Mesenchymal stem cell (in vitro differentiated cells and primary cell): ENCODE data around the gene LRP6.

ENCODE experiments used
- DNase-seq: peaks from one replicate; pipeline ENCODE4 v3.0.0-alpha.2; 2013
- H2AFZ ChIP-seq: one replicate; pipeline ENCODE4 v1.6.1; 2013; ENCODE audit warnings: low read depth, mild to moderate bottlenecking, control low read depth, inconsistent platforms, low read length, moderate library complexity
- H2AK5ac ChIP-seq: 2 replicates; pipeline ENCODE4 v1.6.1; 2013; ENCODE audit warnings: low read length, moderate library complexity, mild to moderate bottlenecking, inconsistent platforms; ENCODE audit not compliant: severe bottlenecking
- H2BK120ac ChIP-seq: one replicate; pipeline ENCODE4 v1.6.1; 2013; ENCODE audit warnings: low read depth, mild to moderate bottlenecking, inconsistent platforms, low read length, moderate library complexity
- H2BK12ac ChIP-seq, 2 experiments: one replicate each; pipeline ENCODE4 v1.6.1; 2013; ENCODE audit warnings: inconsistent platforms in 2 of 2, low read length in 2 of 2, mild to moderate bottlenecking in 2 of 2, moderate library complexity in 2 of 2, control low read depth in 1 of 2
- H2BK15ac ChIP-seq: one replicate; pipeline ENCODE4 v1.6.1; 2013; ENCODE audit warnings: mild to moderate bottlenecking, low read depth, inconsistent platforms; ENCODE audit not compliant: poor library complexity, severe bottlenecking
- H2BK5ac ChIP-seq: 2 replicates; pipeline ENCODE4 v1.6.1; 2013; ENCODE audit warnings: low read depth, mild to moderate bottlenecking, low read length, control low read depth, inconsistent platforms; ENCODE audit not compliant: poor library complexity, severe bottlenecking
- H3K14ac ChIP-seq, 2 experiments: one replicate each; pipeline ENCODE4 v1.6.1; 2013; ENCODE audit warnings: inconsistent platforms in 2 of 2, low read length in 2 of 2, control low read depth in 1 of 2, mild to moderate bottlenecking in 1 of 2, moderate library complexity in 1 of 2
- H3K18ac ChIP-seq, 2 experiments: one replicate each; pipeline ENCODE4 v1.6.1; 2013; ENCODE audit warnings: inconsistent platforms in 2 of 2, low read length in 2 of 2, control low read depth in 1 of 2, low read depth in 1 of 2, mild to moderate bottlenecking in 1 of 2
- H3K23ac ChIP-seq, 2 experiments: one replicate each; pipeline ENCODE4 v1.6.1; 2013; ENCODE audit warnings: inconsistent platforms in 2 of 2, low read length in 2 of 2, mild to moderate bottlenecking in 2 of 2, moderate library complexity in 2 of 2, control low read depth in 1 of 2
- H3K27ac ChIP-seq: 2 replicates; pipeline ENCODE4 v1.5.1; 2013; ENCODE audit warnings: mild to moderate bottlenecking, moderate library complexity, low read length, control low read depth, inconsistent platforms; ENCODE audit not compliant: poor library complexity, severe bottlenecking
- H3K27me3 ChIP-seq, 2 experiments: 2 replicates each; pipeline versions ENCODE4 v1.6.1 to v1.7.0; 2013; ENCODE audit warnings: low read length in 2 of 2, mild to moderate bottlenecking in 2 of 2, moderate library complexity in 2 of 2, control low read depth in 1 of 2, inconsistent platforms in 1 of 2; ENCODE audit not compliant: control insufficient read depth in 1 of 2, insufficient read depth in 1 of 2
- H3K36me3 ChIP-seq, 2 experiments: 2 replicates each; pipeline versions ENCODE4 v1.6.1 to v1.7.0; 2013; ENCODE audit warnings: low read length in 2 of 2, control low read depth in 1 of 2, inconsistent platforms in 1 of 2, low read depth in 1 of 2, mild to moderate bottlenecking in 1 of 2; ENCODE audit not compliant: insufficient read depth in 2 of 2, control insufficient read depth in 1 of 2
- H3K4ac ChIP-seq, 2 experiments: one replicate each; pipeline ENCODE4 v1.6.1; 2013; ENCODE audit warnings: inconsistent platforms in 2 of 2, low read length in 2 of 2, mild to moderate bottlenecking in 2 of 2, moderate library complexity in 2 of 2, control low read depth in 1 of 2, low read depth in 1 of 2
- H3K4me1 ChIP-seq: 2 replicates; pipeline ENCODE4 v1.6.1; 2013; ENCODE audit warnings: low read depth, low read length, control low read depth; ENCODE audit not compliant: control insufficient read depth, insufficient read depth
- H3K4me2 ChIP-seq: 2 replicates; pipeline ENCODE4 v1.6.1; 2013; ENCODE audit warnings: low read length, mild to moderate bottlenecking, inconsistent platforms; ENCODE audit not compliant: poor library complexity, severe bottlenecking
- H3K4me3 ChIP-seq, 2 experiments: 2 replicates each; pipeline versions ENCODE4 v1.5.1 to v1.7.0; 2013; ENCODE audit warnings: low read length in 2 of 2, mild to moderate bottlenecking in 2 of 2, control low read depth in 1 of 2, low read depth in 1 of 2; ENCODE audit not compliant: insufficient read depth in 1 of 2
- H3K79me1 ChIP-seq: replicated peaks from 2 replicates; pipeline ENCODE4 v1.6.1; 2013; ENCODE audit warnings: mild to moderate bottlenecking, control low read depth, low read length, inconsistent platforms; ENCODE audit not compliant: poor library complexity, severe bottlenecking
- H3K9ac ChIP-seq: 2 replicates; pipeline ENCODE4 v1.7.0; 2013; ENCODE audit warnings: mild to moderate bottlenecking, low read length, moderate library complexity
- H3K9me3 ChIP-seq: 2 replicates; pipeline ENCODE4 v1.7.0; 2013; ENCODE audit warnings: mild to moderate bottlenecking, low read length; ENCODE audit not compliant: control insufficient read depth
- H4K8ac ChIP-seq: one replicate; pipeline ENCODE4 v1.6.1; 2013; ENCODE audit warnings: inconsistent platforms, mild to moderate bottlenecking, low read length, moderate library complexity
- H4K91ac ChIP-seq: one replicate; pipeline ENCODE4 v1.6.1; 2013; ENCODE audit warnings: mild to moderate bottlenecking, low read length, inconsistent platforms
- WGBS: methylation state at CpG from one replicate; pipeline ENCODE4 v1.1.7; 2013; ENCODE audit warnings: mixed read lengths; 5-methylcytosine and 5-hydroxymethylcytosine counted together

LRP6 gene

GRCh38 chr12:12195516-12195915, 71.3 kb downstream of the LRP6 start:
- H3K23ac ChIP-seq: no peak overlapping the region
- H3K4me1 ChIP-seq: no peaks in the 10 kb centered on the region
- no peak for DNase-seq
- H3K36me3 ChIP-seq: peaks cover 4 to 12% of the 10 kb centered on the region in 2 experiments
- peaks cover 8% of the 10 kb centered on the region for H3K79me1 ChIP-seq
- no peak overlapping the region for H3K4me2 ChIP-seq
- H2BK5ac ChIP-seq: no peak overlapping the region
- no peak overlapping the region for H2BK15ac ChIP-seq
- H4K91ac ChIP-seq: no peak overlapping the region
- no peak overlapping the region for H3K4ac ChIP-seq
- no peak overlapping the region for H2BK12ac ChIP-seq
- no peaks in the 10 kb centered on the region for H3K27me3 ChIP-seq
- no CpG with 5 or more reads among the region's 1 CpG for WGBS
- H3K4me3 ChIP-seq: no peak overlapping the region
- no peak overlapping the region for H2BK120ac ChIP-seq
- H3K14ac ChIP-seq: no peak overlapping the region
- no peak overlapping the region for H2AFZ ChIP-seq
- H3K9ac ChIP-seq: no peak overlapping the region
- H2AK5ac ChIP-seq: no peak overlapping the region
- no peak overlapping the region for H4K8ac ChIP-seq
- H3K9me3 ChIP-seq: peaks cover 17% of the 10 kb centered on the region
- H3K18ac ChIP-seq: no peak overlapping the region
- no peak overlapping the region for H3K27ac ChIP-seq

DNA sequence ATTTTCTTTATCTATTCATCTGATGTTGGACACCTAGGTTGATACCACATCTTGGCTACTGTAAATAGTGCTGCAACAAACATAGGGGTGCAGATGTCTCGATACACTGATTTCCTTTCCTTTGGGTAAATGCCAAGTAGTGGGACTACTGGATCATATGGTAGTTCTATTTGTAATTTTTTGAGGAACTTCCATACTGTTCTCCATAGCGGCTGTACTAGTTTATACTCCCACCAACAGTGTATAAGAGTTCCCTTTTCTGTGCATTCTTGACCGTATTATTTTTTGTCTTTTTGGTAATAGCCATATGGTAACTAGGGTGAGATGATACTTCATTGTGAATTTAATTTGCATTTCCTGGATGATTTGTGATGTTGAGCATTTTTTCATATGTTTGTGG, 71.8 kb downstream of the LRP6 start:
- Histone ChIP-seq H3K14ac (no peak overlapping the region), H3K23ac (no peak overlapping the region), H3K18ac (no peak overlapping the region), H2BK12ac (no peak overlapping the region), H3K27me3 (no peaks in the 10 kb centered on the region), H3K4ac (no peak overlapping the region), H3K9ac (no peak overlapping the region), H2AK5ac (no peak overlapping the region), H3K27ac (no peak overlapping the region), H4K91ac (no peak overlapping the region), H4K8ac (no peak overlapping the region), H3K4me3 (no peak overlapping the region), H2BK5ac (no peak overlapping the region), H2BK15ac (no peak overlapping the region), H3K9me3 (peaks cover 17% of the 10 kb centered on the region), H3K4me2 (no peak overlapping the region), H2AFZ (no peak overlapping the region), H3K79me1 (peaks cover 8% of the 10 kb centered on the region), H2BK120ac (no peak overlapping the region), H3K4me1 (no peaks in the 10 kb centered on the region), H3K36me3 (peaks cover 4 to 9% of the 10 kb centered on the region in 2 experiments)
- 100% methylated on average over 2 of the region's 3 CpGs for WGBS
- DNase-seq: no peak

DNA sequence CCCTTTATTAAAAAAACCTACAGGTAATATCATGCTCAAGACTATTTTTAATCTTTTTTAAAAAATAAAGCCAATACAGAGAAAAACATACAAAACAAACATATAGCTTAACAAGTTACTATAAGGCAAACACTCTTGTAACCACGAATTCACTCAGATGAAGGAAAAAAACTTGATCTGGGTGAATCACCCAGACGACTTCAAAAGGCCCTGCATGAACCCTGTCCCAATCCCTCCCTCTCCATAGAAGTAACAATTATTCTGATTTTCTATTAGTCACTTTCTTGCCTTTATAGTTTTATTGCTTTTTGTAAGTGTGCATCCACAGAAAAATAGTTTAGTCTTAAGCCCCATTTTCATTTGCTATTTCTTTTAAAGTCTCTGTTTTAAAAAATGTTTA, 72.6 kb downstream of the LRP6 start:
- Histone ChIP-seq H3K14ac (no peak overlapping the region), H3K4me1 (no peaks in the 10 kb centered on the region), H3K4ac (no peak overlapping the region), H2BK15ac (no peak overlapping the region), H2AK5ac (no peak overlapping the region), H3K18ac (no peak overlapping the region), H3K23ac (no peak overlapping the region), H2BK5ac (no peak overlapping the region), H3K4me2 (no peak overlapping the region), H3K79me1 (peaks cover 8% of the 10 kb centered on the region), H3K27ac (no peak overlapping the region), H2AFZ (no peak overlapping the region), H4K8ac (no peak overlapping the region), H4K91ac (no peak overlapping the region), H3K36me3 (peaks cover 4 to 6% of the 10 kb centered on the region in 2 experiments), H3K27me3 (no peaks in the 10 kb centered on the region), H2BK12ac (no peak overlapping the region), H3K4me3 (no peak overlapping the region), H2BK120ac (no peak overlapping the region), H3K9me3 (peaks cover 17% of the 10 kb centered on the region), H3K9ac (no peak overlapping the region)
- peak; percentile 37 for DNase-seq
- 64% methylated on average over 2 of the region's 2 CpGs for WGBS

GRCh38 chr12:12191008-12191407, 75.8 kb downstream of the LRP6 start:
- no peak overlapping the region for H2AFZ ChIP-seq
- H2BK5ac ChIP-seq: no peak overlapping the region
- DNase-seq: no peak
- no peaks in the 10 kb centered on the region for H3K9me3 ChIP-seq
- H3K79me1 ChIP-seq: peaks cover 8% of the 10 kb centered on the region
- H3K18ac ChIP-seq: no peak overlapping the region
- H3K4me2 ChIP-seq: no peak overlapping the region
- no peak overlapping the region for H3K4ac ChIP-seq
- H2BK15ac ChIP-seq: no peak overlapping the region
- H3K27ac ChIP-seq: no peak overlapping the region
- H3K23ac ChIP-seq: no peak overlapping the region
- no peak overlapping the region for H3K9ac ChIP-seq
- H4K8ac ChIP-seq: no peak overlapping the region
- no peaks in the 10 kb centered on the region for H3K36me3 ChIP-seq
- H2AK5ac ChIP-seq: no peak overlapping the region
- no peaks in the 10 kb centered on the region for H3K4me1 ChIP-seq
- H2BK12ac ChIP-seq: no peak overlapping the region
- no peak overlapping the region for H4K91ac ChIP-seq
- H2BK120ac ChIP-seq: no peak overlapping the region
- H3K14ac ChIP-seq: no peak overlapping the region
- H3K4me3 ChIP-seq: no peak overlapping the region
- WGBS: 66% methylated on average over 3 of the region's 4 CpGs
- no peaks in the 10 kb centered on the region for H3K27me3 ChIP-seq
